Activated CD8-positive, alpha-beta T cell treated with anti-CD3 and anti-CD28 coated beads for 36 hours (primary cell): ENCODE measurements around the gene POLR3H. TPM values are rescaled to one million over a fixed set of nuclear protein-coding genes. Genes with fewer than 3 reads are reported as not detected.

ENCODE experiments used
- ATAC-seq: fragments of 200-7000 bp; cut with Tn5 transposase; one replicate; pipeline ENCODE4 v1.10.0; 2021; ENCODE audit warnings: mild to moderate bottlenecking, moderate library complexity
- CTCF ChIA-PET: fragments of 350-600 bp; sonication (Branson Sonifier 250); formaldehyde crosslinking; loops from one replicate; lab custom pipeline; 2021; ENCODE audit warnings: antibody characterized with exemption; lab: Charles Lee
- POLR2A ChIA-PET: fragments of 350-600 bp; sonication (Branson Sonifier 250); formaldehyde crosslinking; loops from one replicate; lab custom pipeline; 2021; ENCODE audit warnings: antibody characterized with exemption; lab: Charles Lee
- DNase-seq: peaks from one replicate; pipeline ENCODE4 v3.0.0-alpha.2; 2020
- H3K27ac Mint-ChIP-seq: one replicate; pipeline ENCODE4 v1.8.0; 2021; ENCODE audit warnings: mild to moderate bottlenecking, mixed read lengths
- H3K27me3 Mint-ChIP-seq: one replicate; pipeline ENCODE4 v1.8.0; 2021; ENCODE audit warnings: mixed read lengths
- H3K36me3 Mint-ChIP-seq: one replicate; pipeline ENCODE4 v1.8.0; 2021; ENCODE audit warnings: low read depth, mixed read lengths
- H3K4me1 Mint-ChIP-seq: one replicate; pipeline ENCODE4 v1.8.0; 2021; ENCODE audit warnings: low read depth, mixed read lengths
- H3K4me3 Mint-ChIP-seq: one replicate; pipeline ENCODE4 v1.8.0; 2021; ENCODE audit warnings: mild to moderate bottlenecking, moderate library complexity, mixed read lengths
- H3K9me3 Mint-ChIP-seq: one replicate; pipeline ENCODE4 v1.8.0; 2021; ENCODE audit warnings: mixed read lengths
- intact Hi-C: fragments of 100-400 bp; cut with micrococcal nuclease; formaldehyde crosslinking; loops from one replicate; pipeline ENCODE4 v1.10.0; 2022
- total RNA-seq, 2 experiments: library from RNA; stranded (reverse); gene quantifications; one replicate each; pipeline ENCODE4 v1.2.3, GENCODE V29; 2021
- TF ChIP-seq, protein P1 (sequence below): fragments of 200-600 bp; IDR thresholded peaks from one replicate; pipeline ENCODE4 v1.8.0; 2022; ENCODE audit warnings: antibody characterized with exemption, mild to moderate bottlenecking

The POLR3H gene
- total RNA-seq, 2 experiments from 2014 or later, result 26.8 to 29.0 TPM

DNA sequence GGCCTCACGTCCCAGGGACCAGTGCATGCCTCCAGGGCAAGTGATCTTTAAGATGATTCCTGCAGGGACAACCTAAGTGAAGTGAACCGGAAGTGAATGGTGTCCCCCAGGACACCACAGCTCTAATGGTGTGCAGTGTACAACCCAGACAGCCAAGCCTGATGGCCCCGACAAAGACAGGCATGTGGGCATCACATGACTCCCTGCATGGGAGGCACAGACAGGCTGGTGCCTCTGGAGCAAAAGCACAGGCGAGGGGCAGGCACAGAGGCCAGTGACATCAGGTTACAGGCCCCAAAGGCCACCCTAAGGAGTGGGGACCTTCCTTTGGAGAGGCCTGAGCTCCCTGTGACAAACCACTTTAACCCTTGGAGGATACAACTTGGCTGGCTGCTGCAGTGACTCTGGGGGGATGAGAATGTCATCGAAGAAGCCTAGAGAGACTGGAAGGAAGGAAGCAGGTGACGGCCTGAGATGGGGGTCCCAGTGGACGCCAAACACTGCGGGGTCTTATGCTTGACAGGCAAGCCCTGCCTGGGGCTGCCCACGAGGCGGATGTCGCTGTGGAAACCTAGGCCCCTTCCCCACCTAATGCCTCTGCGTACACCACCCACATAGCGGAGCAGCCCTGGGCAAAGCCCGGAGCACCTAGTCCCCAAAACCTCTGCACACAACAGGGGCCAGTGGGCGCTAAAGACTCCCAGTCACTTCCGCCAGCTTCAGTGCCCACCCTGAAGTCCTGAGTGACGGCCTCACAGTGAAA lies 12.4 kb downstream of the POLR3H start:
- CTCF ChIA-PET, result interaction anchor here (1.0 to 2.2 kb wide), 5 partner anchors 43 to 166 kb away, joined by 3 to 14 read pairs (median 3); partner anchors contain the start of gene PMM1
- TF ChIP-seq, protein P1, sequence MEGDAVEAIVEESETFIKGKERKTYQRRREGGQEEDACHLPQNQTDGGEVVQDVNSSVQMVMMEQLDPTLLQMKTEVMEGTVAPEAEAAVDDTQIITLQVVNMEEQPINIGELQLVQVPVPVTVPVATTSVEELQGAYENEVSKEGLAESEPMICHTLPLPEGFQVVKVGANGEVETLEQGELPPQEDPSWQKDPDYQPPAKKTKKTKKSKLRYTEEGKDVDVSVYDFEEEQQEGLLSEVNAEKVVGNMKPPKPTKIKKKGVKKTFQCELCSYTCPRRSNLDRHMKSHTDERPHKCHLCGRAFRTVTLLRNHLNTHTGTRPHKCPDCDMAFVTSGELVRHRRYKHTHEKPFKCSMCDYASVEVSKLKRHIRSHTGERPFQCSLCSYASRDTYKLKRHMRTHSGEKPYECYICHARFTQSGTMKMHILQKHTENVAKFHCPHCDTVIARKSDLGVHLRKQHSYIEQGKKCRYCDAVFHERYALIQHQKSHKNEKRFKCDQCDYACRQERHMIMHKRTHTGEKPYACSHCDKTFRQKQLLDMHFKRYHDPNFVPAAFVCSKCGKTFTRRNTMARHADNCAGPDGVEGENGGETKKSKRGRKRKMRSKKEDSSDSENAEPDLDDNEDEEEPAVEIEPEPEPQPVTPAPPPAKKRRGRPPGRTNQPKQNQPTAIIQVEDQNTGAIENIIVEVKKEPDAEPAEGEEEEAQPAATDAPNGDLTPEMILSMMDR, result no peak
- ATAC-seq, result no peak
- no peaks in the 10 kb centered on the region for H3K9me3 Mint-ChIP-seq
- H3K36me3 Mint-ChIP-seq, result peaks cover 25% of the 10 kb centered on the region
- H3K4me3 Mint-ChIP-seq, result no peak overlapping the region
- no peak overlapping the region for H3K27ac Mint-ChIP-seq
- intact Hi-C loops, result no loop called here
- POLR2A ChIA-PET, result interaction anchor here (1.1 to 1.4 kb wide), 2 partner anchors 10 to 12 kb away, joined by 3 read pairs; partner anchors contain the start of gene POLR3H
- peaks cover 3% of the 10 kb centered on the region for H3K4me1 Mint-ChIP-seq
- H3K27me3 Mint-ChIP-seq, result no peaks in the 10 kb centered on the region
- no peak for DNase-seq

DNA sequence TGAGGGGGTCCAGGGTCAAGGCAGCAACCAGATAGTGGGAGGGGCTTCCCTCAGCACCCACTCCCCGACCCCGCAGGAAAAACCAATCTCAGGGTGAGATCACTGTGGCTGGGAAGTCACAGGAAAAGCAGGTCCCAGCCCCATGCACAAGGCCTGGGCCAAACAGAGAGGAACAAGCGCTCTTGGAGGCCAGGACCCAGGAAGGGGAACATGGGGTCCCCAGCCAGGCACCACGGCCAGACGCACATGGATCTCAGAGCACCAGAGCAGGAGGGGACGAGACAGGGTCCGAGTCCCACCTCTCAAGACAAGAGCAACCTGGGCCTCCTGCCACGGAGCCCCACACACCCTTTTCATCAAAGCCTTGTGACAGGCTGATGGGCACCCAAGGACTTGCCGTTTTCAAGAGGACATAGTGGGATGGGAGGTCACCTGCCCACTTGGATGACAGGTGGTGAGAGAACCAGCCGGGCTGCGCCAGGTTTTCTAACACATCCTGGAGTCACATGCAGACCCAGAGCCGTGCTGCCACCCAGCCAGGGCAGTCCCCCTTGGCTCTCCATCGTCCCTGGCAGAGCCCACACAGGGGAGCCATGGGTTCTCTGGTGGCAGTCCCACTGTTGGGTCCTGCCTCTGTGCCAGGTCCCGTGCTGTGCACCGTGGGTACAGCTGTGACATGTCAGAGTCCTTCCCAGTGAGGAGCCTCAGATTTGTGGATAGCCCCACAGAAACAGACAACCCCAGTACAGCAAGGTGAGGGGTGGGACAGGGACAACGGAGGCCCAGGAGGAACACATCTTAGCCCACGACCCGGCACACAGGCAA lies 13.2 kb downstream of the POLR3H start:
- ATAC-seq (no peak), DNase-seq (no peak)
- H3K36me3 Mint-ChIP-seq, result peaks cover 25% of the 10 kb centered on the region
- POLR2A ChIA-PET, result interaction anchor here (0.6 kb wide), 1 partner anchor 82 kb away, joined by 3 read pairs; no protein-coding TSS in a partner anchor
- intact Hi-C loops, result no loop called here
- peaks cover 3% of the 10 kb centered on the region for H3K4me1 Mint-ChIP-seq
- TF ChIP-seq, protein P1, result no peak
- no peaks in the 10 kb centered on the region for H3K9me3 Mint-ChIP-seq
- no peak overlapping the region for H3K27ac Mint-ChIP-seq
- no peaks in the 10 kb centered on the region for H3K27me3 Mint-ChIP-seq
- H3K4me3 Mint-ChIP-seq, result no peak overlapping the region
- CTCF ChIA-PET, result interaction anchor here (0.9 to 2.2 kb wide), 5 partner anchors 13 to 129 kb away, joined by 3 to 14 read pairs (median 3); no protein-coding TSS in a partner anchor

DNA sequence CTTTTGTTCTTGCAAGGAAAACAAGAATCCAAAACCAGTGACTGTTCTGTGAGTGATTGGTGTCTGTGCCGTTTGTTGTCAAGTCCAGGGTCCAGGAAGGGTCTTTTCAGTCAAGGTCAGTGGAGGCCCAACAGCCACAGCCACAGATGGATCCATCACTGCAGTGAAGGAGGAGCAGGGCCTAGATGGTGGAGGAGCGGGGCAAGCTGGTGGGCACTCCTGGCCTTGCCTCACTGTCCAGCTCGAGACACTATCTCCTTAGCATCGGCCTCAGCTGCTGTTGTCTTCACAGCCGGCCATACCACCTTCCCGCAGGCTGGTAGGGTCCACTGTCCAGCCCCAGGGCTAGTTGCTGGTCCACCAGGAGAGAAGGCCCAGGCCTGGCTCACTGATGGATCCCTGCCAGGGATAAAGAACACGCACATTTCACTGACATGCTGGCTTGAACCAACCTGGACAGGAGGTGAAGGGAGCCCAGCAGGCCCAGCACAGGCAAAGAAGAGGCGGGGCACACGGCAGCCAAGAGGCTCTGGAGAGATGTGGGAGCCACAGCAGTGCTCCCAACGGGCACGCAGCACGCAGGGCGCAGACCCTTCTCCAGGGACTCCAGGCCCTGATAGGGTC lies 15.2 kb downstream of the POLR3H start:
- Mint-ChIP-seq H3K27ac (no peak overlapping the region), H3K9me3 (no peaks in the 10 kb centered on the region), H3K4me3 (no peak overlapping the region), H3K4me1 (peaks cover 15% of the 10 kb centered on the region), H3K27me3 (no peaks in the 10 kb centered on the region), H3K36me3 (peaks cover 25% of the 10 kb centered on the region)
- POLR2A ChIA-PET, result interaction anchor here (1.0 to 2.2 kb wide), 2 partner anchors 14 to 82 kb away, joined by 4 to 7 read pairs; partner anchors contain the start of gene TOB2
- DNase-seq (no peak), ATAC-seq (no peak)
- CTCF ChIA-PET, result interaction anchor here (8.4 kb wide), 1 partner anchor 128 kb away, joined by 106 read pairs; no protein-coding TSS in a partner anchor
- intact Hi-C loops, result loop anchor here (5.0 kb wide), 1 partner anchor 127 kb away; no protein-coding TSS in a partner anchor
- TF ChIP-seq, protein P1, result no peak

DNA sequence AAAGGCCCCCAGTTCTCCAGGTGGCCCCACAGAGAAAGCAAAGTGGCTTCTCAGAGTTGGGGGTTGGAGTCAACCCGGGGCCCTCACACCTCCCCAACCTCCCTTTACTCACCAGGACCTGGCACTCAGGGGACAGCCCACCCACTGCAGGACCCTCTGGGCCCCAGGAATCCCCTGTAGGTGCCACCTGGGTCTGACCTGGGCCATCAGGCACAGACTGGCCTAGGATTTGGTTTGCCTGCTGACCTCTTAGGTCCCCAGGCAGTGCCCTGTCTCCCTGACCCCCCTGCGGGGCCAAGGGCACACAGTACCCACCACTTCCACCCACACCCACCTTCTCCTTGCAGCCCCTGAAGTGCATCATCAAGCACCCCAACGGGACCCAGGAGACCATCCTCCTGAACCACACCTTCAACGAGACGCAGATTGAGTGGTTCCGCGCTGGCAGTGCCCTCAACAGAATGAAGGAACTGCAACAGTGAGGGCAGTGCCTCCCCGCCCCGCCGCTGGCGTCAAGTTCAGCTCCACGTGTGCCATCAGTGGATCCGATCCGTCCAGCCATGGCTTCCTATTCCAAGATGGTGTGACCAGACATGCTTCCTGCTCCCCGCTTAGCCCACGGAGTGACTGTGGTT lies 16.0 kb downstream of the POLR3H start:
- peaks cover 25% of the 10 kb centered on the region for H3K36me3 Mint-ChIP-seq
- no peak for ATAC-seq
- intact Hi-C loops, result loop anchor here (5.0 kb wide), 1 partner anchor 126 kb away; no protein-coding TSS in a partner anchor
- TF ChIP-seq, protein P1, result no peak
- no peak for DNase-seq
- H3K27me3 Mint-ChIP-seq, result no peaks in the 10 kb centered on the region
- no peak overlapping the region for H3K4me3 Mint-ChIP-seq
- H3K27ac Mint-ChIP-seq, result no peak overlapping the region
- ChIA-PET CTCF (interaction anchor here (1.6 to 8.4 kb wide), 3 partner anchors 14 to 127 kb away, joined by 5 to 106 read pairs (median 14); no protein-coding TSS in a partner anchor), POLR2A (interaction anchor here (1.0 to 2.2 kb wide), 4 partner anchors 14 to 116 kb away, joined by 3 to 7 read pairs (median 4); partner anchors contain the start of gene TOB2)
- H3K4me1 Mint-ChIP-seq, result peaks cover 16% of the 10 kb centered on the region
- no peaks in the 10 kb centered on the region for H3K9me3 Mint-ChIP-seq
